GM19099 (cell line): Measurements from ENCODE around the gene ATG13.

ENCODE experiments used
- POLR2A ChIP-seq: IDR thresholded peaks from 3 replicates; pipeline ENCODE4 v1.6.1; 2011; ENCODE audit warnings: low read depth; ENCODE audit not compliant: insufficient read length; ENCODE audit errors: extremely low read depth

The ATG13 gene

DNA sequence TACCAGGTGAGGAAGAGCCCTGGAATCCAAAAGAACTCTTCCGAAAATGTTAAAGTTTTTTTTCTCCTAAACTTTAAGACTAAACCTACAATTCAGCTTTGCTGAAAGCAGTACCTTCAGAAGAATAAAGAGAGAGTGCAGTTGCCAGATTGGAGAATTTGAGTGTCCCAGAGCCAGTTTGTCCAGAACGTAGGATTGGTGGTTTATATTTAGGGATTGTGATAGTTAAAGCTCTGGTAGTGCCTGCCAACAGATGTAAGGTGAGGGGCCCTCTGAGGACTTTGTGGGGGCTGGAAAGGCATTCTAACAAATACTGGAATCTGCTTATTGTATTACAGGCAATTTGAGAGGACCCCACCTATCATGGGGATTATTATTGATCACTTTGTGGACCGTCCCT, 39.8 kb downstream of the ATG13 start:
- TF ChIP-seq POLR2A = no peak

DNA sequence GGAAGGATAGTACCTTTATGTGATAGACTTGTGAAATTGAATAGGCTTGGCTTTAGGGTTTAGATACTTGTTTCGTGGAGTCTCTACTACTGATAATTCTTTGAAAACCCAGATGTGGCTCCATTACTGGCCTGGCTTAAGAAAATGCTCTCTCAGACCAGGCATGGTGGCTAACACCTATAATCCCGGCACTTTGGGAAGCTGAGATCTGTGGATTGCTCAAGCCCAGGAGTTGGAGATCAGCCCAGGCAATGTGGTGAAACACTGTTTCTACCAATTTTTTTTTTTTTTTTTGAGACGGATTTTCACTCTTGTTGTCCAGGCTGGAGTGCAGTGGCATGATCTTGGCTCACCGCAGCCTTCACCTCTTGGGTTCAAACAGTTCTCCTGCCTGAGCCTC, 40.9 kb downstream of the ATG13 start:
- TF ChIP-seq POLR2A = no peak

DNA sequence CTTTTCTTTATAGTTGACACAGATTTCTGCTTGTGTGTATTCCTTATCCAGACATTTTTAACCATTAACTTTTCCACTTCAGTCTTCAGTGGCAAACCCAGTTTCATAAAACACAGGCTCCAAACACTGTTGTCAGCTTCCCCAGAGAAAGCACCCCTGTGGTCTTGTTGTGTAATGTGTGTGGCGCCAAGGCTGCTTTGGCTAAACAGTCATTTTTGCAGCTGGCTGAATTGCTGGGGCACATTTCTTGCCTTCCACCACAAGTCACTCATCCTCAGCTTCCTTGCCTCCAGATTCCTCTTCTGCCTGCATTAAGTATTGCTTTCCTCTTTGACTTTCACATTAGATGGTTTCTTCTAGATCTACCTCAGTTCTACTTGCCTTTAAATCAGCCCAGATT, 42.6 kb downstream of the ATG13 start:
- no peak for TF ChIP-seq POLR2A

DNA sequence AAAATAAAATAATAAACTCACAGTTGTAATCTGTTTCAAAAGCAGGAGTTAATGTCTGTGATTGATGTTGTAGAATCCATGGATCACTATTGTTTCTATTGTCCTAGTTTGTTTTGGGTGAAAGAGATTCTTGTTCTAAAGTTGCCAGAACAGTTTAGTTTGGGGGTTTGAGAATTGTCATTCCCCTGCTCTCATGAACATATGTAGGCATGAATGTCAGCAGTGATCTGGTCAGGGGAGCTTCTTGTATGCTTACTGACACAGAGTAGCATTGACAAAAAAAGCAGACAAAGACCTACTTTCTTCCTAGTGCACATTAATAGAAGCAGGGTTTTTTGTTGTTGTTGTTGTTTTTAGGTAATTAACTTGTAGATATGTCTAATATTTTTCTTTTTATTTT, 44.5 kb downstream of the ATG13 start:
- TF ChIP-seq POLR2A = no peak

DNA sequence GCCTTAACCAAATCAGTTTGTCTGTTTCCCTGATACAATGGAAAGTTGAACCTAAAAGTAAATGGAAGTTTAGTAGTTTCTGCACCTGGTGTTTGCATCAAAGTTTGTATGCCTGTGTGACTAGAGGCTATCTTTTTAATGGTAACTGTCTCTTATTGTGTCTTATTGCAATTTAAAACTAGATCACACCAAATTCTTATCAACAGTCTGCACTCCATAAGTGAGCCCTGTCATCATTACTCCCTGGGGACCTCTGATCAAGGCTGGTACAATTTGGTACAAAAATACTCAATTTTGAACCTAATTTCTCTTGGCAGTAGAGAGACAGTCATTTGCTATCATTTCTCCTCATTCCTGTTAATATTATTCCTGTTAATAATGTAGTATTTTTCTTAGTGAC, 45.0 kb downstream of the ATG13 start:
- TF ChIP-seq POLR2A = no peak

DNA sequence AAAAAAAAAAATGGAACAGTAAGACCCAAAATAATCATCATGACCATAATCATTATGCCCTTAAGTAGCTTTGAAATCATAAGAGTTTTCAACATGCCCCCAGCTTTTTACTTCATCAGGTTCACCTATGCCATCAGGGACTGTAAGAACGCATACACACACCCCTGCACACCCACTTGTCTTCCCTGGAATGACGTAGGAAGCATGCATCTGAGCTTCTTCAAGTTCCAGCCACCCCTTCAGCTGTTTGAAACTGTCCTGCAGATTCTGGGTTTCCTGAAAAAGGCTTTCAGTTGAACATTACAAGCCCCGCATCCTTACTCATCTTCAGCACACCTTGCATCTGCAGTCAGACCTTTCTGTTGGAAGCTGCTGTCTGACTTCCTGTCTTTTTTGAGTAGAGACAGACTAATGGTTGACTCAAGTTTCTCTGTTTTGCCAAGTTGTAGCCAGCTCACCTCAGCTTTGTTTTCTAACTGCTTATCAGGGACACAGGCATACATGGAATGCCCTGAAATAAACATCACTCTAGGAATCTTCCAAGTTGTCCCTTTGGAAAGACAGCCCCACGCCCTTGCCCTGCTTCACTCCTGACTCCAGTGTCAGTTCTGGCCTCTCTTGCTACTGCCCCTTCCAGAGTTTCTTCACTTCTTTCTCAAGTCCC, 46.1 kb downstream of the ATG13 start:
- no peak for TF ChIP-seq POLR2A

DNA sequence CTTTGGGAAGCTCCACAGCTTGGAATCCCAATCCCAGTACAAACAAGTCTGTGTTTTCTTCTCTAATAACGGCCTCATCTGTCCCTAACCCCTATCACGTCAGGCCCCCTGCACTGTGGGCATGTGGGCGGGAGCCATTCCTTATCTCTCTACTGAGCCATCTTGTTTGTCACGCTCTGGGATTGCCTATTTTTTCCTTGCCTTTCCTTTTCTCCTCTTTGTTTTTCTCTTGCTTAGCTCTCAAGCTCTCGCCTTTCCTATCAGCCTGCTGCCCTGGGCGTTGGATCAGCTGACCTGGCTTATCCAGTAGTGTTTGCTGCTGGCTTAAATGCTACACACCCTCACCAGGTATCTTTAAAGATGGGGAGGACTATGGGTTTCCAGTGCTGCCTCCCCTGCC, 47.3 kb downstream of the ATG13 start:
- TF ChIP-seq POLR2A = no peak

DNA sequence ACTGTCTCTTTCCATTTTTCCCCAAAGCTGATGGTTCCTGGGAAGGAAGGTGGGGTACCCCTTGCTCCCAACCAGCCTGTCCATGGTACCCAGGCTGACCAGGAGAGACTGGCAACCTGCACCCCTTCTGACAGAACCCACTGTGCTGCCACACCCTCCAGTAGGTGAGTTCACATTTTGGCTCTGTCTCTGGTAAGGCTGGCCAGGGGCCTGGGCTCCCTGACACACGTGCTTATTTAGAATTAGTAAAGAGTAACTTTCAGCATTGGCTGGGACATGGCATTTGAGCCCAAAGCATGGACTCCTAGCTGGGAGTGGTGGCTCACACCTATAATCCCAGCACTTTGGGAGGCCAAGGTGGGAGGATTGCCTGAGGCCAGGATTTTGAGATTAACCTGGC, 48.0 kb downstream of the ATG13 start:
- no peak for TF ChIP-seq POLR2A

DNA sequence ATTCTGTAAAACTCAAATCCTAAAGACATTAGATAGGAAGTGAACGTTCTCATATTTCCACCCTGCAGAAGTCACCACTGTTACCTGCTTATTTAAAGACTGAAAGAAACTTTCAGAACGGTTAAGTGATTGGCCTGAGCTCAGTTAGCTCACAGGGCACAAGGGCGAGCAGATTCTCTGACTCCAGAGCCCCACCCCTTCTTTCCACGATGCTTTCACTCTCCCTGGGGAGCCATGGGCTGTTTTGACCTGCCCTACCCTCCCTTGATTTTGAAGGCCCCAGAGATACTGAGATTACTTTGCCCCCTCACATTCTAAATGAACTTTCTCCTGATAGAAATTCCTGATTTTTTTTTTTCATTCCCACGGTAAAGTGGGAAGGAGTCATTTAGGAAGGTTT, 49.2 kb downstream of the ATG13 start:
- no peak for TF ChIP-seq POLR2A

DNA sequence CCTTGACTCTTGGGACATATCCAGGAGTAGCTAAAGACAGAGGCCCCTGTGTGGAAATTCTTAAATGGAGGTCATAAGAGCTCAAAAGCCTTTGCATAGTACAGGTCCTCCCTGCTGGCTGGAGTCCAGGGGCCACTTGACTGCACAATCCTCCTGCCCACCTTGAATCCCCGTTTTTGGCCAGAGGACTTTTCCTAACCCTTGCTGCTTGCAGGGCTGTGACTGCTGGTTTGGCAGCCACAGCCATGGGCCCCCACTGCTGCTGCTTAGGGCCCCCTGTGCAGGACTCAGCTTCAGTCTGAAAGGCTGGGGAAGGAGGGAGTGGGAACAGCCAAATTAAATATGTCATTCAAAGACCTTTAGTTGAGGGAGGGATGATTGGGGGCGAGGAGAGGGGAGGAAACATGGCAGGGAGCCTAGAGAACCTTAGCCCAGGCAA, 49.7 kb downstream of the ATG13 start:
- no peak for TF ChIP-seq POLR2A

DNA sequence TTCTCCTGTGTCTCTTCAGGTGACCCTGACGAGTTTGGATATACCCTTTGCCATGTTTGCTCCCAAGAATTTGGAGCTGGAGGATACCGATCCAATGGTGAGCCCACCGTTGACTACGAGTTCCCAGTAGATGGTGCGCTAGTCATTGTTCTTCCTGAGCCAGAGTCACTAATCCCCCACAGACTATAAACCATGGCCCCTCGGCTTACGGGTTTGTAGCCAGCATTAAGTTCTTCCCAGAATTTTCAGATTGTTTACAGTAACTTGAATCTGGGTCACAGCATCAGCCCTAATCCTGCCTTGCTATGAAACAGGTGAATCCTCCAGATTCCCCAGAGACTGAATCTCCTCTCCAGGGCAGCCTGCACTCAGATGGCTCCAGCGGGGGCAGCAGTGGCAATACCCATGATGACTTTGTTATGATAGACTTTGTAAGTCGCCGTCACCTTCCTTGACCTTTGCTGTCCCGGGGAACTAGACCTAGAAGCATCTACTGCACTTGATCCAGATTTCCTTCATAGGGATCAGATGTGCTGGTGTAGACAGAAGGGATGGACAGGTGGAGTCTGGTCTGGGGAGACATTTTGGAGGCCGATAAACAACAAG, 51.2 kb downstream of the ATG13 start:
- no peak for TF ChIP-seq POLR2A

DNA sequence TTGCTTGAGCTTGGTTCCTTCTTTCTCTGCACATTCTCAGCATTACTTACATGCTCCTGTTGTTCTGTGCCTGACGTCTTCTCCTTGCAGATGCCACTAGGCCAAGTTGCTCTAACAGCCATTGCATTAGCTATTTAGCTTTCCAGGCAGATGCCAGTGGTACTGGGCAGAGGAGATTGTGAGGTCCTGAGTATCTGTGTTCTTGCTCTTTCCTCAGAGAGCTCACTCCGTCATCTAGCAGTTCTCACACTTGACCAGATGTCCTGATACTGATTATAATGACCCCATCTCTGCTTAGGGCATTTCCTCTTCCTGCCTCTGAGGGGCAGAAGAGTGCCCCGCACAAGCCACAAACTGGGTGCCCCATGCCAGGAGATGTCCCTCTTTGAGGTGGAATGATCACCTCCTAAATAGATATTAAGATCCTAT, 52.4 kb downstream of the ATG13 start:
- no peak for TF ChIP-seq POLR2A

DNA sequence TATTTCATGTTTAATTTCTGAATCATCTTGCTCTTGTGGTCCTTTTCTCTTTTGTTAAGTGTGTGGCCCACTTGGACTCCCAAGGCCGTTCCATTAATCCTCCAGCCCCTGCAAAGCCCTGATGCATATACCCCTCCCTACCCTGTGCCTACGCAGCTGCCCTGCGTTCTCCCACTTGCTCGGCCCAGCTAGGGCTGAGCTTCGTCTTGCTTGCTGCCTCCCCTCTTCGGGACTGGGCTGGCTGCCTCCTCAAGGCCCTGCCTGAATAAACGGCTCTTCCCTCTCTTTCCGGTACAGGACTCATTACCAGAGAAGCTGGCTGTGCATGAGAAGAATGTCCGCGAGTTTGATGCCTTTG, 54.6 kb downstream of the ATG13 start:
- TF ChIP-seq POLR2A = no peak

DNA sequence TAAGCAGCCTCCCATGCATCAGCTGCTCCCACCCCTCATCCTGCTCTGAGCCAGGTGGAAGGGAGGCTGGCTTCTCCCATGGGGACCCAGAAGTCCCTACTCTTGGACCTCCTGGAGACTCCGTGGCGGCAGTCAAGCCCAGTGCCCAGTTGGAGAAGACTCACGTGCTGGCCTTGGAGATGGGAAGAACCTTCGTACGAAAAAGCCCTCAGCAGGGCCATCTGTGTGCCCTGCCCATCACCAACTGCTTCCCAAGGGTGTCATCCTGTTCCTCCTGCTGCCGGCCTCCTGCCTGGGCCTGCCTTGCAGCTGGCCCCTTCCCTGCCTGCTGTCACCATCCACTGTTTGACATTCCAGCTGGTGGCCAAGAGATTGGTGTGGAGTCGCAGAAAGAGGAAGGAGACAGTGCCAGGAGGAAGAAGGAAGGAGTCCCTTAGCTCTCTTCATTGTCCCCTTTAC, 55.1 kb downstream of the ATG13 start:
- no peak for TF ChIP-seq POLR2A

DNA sequence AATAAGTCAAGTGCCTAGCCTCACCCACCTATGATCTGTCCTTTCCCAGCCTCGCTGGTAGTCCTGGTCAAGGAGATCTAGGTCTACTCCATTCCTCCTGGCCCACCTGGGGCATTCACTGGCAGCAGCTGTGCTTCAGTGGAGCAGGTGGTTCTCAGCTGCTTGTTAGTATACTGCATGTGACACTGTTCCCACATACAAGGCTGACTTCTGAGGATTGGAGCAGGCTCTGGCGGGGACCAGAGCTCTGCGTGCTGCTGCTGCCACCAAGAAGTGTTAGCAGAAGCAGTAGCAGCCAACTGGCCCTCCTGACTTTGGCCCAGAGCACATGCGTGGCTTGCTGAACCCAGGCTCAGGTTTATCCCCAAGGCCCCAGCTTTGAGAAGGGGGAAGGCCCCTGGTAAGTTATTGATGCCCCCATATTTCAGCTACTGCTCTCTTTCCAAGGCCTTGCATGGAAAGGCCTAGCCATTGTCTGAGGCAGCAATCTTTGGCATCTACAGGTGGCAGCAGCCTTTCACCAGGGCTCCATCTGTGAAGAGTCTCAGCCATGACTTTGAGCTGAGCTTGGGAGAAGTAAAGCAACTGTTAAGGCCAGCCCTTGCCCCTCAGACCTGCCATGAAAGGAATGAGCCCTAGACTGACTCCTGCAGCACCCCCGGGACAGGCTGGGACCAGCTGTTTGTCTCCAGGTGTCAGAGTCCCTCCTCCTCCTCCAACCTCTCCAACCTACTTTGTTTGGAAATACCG, 56.5 kb downstream of the ATG13 start:
- no peak for TF ChIP-seq POLR2A

DNA sequence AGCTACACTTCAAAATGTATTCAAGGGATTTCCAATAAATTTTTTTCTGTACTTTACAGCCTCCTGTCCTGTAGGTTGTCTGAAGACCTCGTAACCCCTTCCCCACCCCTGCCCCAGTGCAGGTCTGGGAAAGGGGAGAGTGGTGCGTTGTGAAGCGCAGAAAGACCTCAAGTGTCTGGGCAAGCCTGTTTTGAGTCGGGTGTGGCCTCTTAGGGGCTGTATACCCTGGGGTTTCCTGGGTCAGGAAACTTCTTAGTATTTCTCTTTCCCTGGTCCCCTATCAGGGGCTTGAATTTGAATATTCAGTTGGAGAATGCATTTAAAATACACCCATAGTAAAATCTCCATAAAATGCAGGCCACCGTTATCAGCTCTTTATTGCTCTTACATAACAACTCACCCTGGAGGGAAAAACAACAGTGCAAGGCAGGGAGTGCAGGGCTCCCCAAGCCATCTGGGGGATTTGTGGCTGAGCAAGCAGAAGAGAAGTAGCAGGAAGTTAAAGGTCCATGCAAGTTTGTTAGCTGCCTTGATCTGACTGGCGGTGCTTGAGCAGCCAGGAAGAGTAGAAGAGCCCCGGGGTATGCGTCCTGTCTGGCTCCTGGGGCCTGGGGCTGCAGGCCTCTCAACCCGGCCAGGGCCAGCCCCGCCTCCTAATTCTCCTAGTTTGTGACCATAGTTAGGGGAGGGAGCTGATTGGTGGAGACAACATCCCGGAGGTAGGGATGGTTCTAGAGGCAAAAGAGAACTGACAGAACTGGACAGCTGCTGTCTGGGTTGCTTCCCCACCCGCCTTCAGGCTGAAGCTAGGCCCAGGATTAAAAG, 57.3 kb downstream of the ATG13 start:
- no peak for TF ChIP-seq POLR2A

DNA sequence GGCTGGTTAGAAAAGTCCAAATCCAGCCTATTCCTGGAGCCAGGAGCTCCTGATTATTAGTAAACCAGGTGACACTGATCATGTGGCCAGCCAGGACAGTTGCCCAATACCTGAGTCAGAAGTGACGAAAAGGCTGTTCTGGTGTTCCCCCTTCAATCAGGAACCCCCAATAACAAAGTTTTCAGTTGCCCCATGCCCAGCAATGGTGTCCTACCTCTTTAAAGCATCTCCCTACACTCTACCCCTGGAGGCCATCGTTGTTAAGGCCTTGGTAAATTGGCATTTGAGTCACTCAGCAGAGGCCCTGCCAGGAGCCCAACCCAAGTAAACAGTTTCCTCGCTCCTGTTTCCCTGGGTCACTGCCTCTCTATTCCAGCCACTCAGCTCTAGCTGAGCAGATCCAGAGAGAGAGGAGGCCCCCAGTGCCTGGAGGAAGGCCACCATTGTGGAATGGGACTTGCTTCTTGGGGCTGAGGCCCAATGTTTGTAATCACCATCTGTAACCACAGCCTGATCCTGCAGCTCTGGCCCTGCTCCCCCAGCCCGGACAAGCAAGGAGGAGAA, 58.0 kb downstream of the ATG13 start:
- no peak for TF ChIP-seq POLR2A
